ENCODE data around the gene SLC25A52.

- no peak for TF ChIP-seq CTCF (IDR thresholded peaks at IDR 0.05)
- TF ChIP-seq POLR2A (IDR thresholded peaks at IDR 0.05): no peak
These were observed 13.8 kb upstream of the SLC25A52 start for GRCh38 chr18:31774477-31774785.
